HepG2 (cell line): ENCODE data around the gene CD3G. TPM values are rescaled to one million over a fixed set of nuclear protein-coding genes. Genes with fewer than 3 reads are reported as not detected.
A peak's percentile ranks its signal among the peaks of the same experiment; 100 is the strongest.

Experiments
- CBFB ChIP-seq: sonication (generic); formaldehyde crosslinking; IDR thresholded peaks from 2 replicates; pipeline ENCODE4 v1.4.0; 2020; ENCODE audit warnings: missing genetic modification reagents
- CREM ChIP-seq, 2 experiments: sonication (generic) in 1 of 2; formaldehyde crosslinking in 1 of 2; IDR thresholded peaks; 2 replicates each; pipeline versions ENCODE4 v1.4.0 to v1.6.1; 2016 to 2020; ENCODE audit warnings: antibody characterized with exemption in 1 of 2, mild to moderate bottlenecking in 1 of 2, missing genetic modification reagents in 1 of 2
- FOXK1 ChIP-seq: sonication (generic); formaldehyde crosslinking; IDR thresholded peaks from 2 replicates; pipeline ENCODE4 v1.4.0; 2020; ENCODE audit warnings: low read depth, missing genetic modification reagents, borderline replicate concordance
- HDAC2 ChIP-seq: sonication (generic); formaldehyde crosslinking; IDR thresholded peaks from 2 replicates; pipeline ENCODE4 v1.4.0; 2020; ENCODE audit warnings: missing genetic modification reagents
- HOXA7 ChIP-seq: sonication (generic); formaldehyde crosslinking; IDR thresholded peaks from 2 replicates; pipeline ENCODE4 v1.8.1; 2022; ENCODE audit warnings: mild to moderate bottlenecking, missing genetic modification reagents, moderate library complexity
- JUNB ChIP-seq: sonication (generic); formaldehyde crosslinking; IDR thresholded peaks from 2 replicates; pipeline ENCODE4 v1.8.0; 2022; ENCODE audit warnings: missing genetic modification reagents, mild to moderate bottlenecking, borderline replicate concordance
- NCOA2 ChIP-seq: sonication (generic); formaldehyde crosslinking; IDR thresholded peaks from 2 replicates; pipeline ENCODE4 v1.8.0; 2022; ENCODE audit warnings: inconsistent platforms
- PHF8 ChIP-seq: sonication (generic); formaldehyde crosslinking; IDR thresholded peaks from 2 replicates; pipeline ENCODE4 v1.5.0; 2020; ENCODE audit warnings: missing genetic modification reagents
- RBM39 ChIP-seq: fragments of 200-400 bp; formaldehyde crosslinking; IDR thresholded peaks from one replicate; pipeline ENCODE4 v1.6.1; 2018; ENCODE audit warnings: antibody characterized with exemption, mild to moderate bottlenecking, low read depth, low read length; ENCODE audit not compliant: poor library complexity, severe bottlenecking
- RFX1 ChIP-seq: fragments of 450-650 bp; IDR thresholded peaks from 2 replicates; pipeline ENCODE4 v1.6.1; 2017
- RNF2 ChIP-seq: fragments of 450-650 bp; conservative IDR thresholded peaks from 2 replicates; pipeline ENCODE4 v1.6.1; 2016; ENCODE audit warnings: low read depth
- SIN3A ChIP-seq: IDR thresholded peaks from 2 replicates; pipeline ENCODE4 v1.6.1; 2011; ENCODE audit warnings: low read depth, mild to moderate bottlenecking, control low read depth, low read length, borderline replicate concordance
- U2AF2 ChIP-seq: fragments of 200-400 bp; formaldehyde crosslinking; IDR thresholded peaks from 2 replicates; pipeline ENCODE4 v1.6.1; 2017; ENCODE audit warnings: low read depth, mild to moderate bottlenecking, low read length
- ZNF225 ChIP-seq: sonication (generic); formaldehyde crosslinking; IDR thresholded peaks from 2 replicates; pipeline ENCODE4 v1.4.0; 2020; ENCODE audit warnings: mild to moderate bottlenecking, missing genetic modification reagents
- ZNF276 ChIP-seq: sonication (generic); formaldehyde crosslinking; IDR thresholded peaks from 2 replicates; pipeline ENCODE4 v1.4.0; 2020; ENCODE audit warnings: mild to moderate bottlenecking, low read depth, missing genetic modification reagents
- ZNF644 ChIP-seq: IDR thresholded peaks from 2 replicates; pipeline ENCODE4 v1.6.1; 2016; ENCODE audit warnings: low read depth
- ZNF687 ChIP-seq: sonication (generic); formaldehyde crosslinking; IDR thresholded peaks from 2 replicates; pipeline ENCODE4 v1.5.1; 2020; ENCODE audit warnings: mild to moderate bottlenecking, missing genetic modification reagents, moderate library complexity
- ZNF761 ChIP-seq: sonication (generic); formaldehyde crosslinking; conservative IDR thresholded peaks from 2 replicates; pipeline ENCODE4 v1.4.0; 2020; ENCODE audit warnings: mild to moderate bottlenecking, missing genetic modification reagents
- ZNF788 ChIP-seq: sonication (generic); formaldehyde crosslinking; IDR thresholded peaks from 2 replicates; pipeline ENCODE4 v1.5.0; 2020; ENCODE audit warnings: mild to moderate bottlenecking, missing genetic modification reagents, borderline replicate concordance
- ZNF841 ChIP-seq: sonication (generic); formaldehyde crosslinking; IDR thresholded peaks from 2 replicates; pipeline ENCODE4 v1.8.1; 2023; ENCODE audit warnings: missing genetic modification reagents, borderline replicate concordance
- polyA plus RNA-seq, 8 experiments: library from polyadenylated mRNA; depleted of rRNA in 3 of 8; stranded (reverse) in 7 of 8; unstranded in 1 of 8; fragments of >200 nt; fragmentation: Illumina TruSeq in 4 of 8; extraction: Trizol in 4 of 8; gene quantifications; 2 replicates each; pipeline versions ENCODE4 v1.2.1 to v1.2.3, GENCODE V29; 2011 to 2016; ENCODE audit warnings: low read depth in 4 of 8, missing spikeins in 1 of 8, mixed read lengths in 1 of 8; ENCODE audit not compliant: insufficient read depth in 1 of 8
- total RNA-seq, 5 experiments: library from RNA; depleted of rRNA; stranded (reverse); fragments of >200 nt; fragmentation: Illumina TruSeq; extraction: Trizol; gene quantifications; 2 replicates each; pipeline ENCODE4 v1.2.3, GENCODE V29; 2016; ENCODE audit warnings: low read depth in 1 of 5
- TF ChIP-seq, protein P1 (sequence below): IDR thresholded peaks from 2 replicates; pipeline ENCODE4 v1.6.1; 2016

The CD3G gene
- total and polyA plus RNA-seq, 2 of the 13 experiments (the other 11 are each of a cell fraction or from before 2014, with no cell fraction given), result not detected

- TF ChIP-seq ZNF687 (CRISPR knock-in tag) (peak; percentile 86), HDAC2 (peak; percentile 91), RNF2 (no peak), ZNF225 (CRISPR knock-in tag) (no peak), JUNB (CRISPR knock-in tag) (no peak), ZNF276 (CRISPR knock-in tag) (no peak), CBFB (CRISPR knock-in tag) (no peak), HOXA7 (CRISPR knock-in tag) (no peak), NCOA2 (CRISPR knock-in tag) (0 out of 2 replicates have a peak, but pooled peaks have one; percentile 10), U2AF2 (no peak), ZNF644 (CRISPR knock-in tag) (0 out of 2 replicates have a peak, but pooled peaks have one; percentile 20), RBM39 (no peak), ZNF761 (no peak), PHF8 (peak; percentile 87), ZNF841 (no peak), SIN3A (peak; percentile 95), FOXK1 (CRISPR knock-in tag) (peak; percentile 93; the same call in 1 of the 2 replicates), CREM (IDR thresholded peaks at IDR 0.05) (peak; percentile 99), CREM (CRISPR knock-in tag; IDR thresholded peaks at IDR 0.05) (peak; percentile 86), ZNF788 (CRISPR knock-in tag) (peak; percentile 21; the same call in 1 of the 2 replicates), RFX1 (no peak)
- TF ChIP-seq, protein P1, sequence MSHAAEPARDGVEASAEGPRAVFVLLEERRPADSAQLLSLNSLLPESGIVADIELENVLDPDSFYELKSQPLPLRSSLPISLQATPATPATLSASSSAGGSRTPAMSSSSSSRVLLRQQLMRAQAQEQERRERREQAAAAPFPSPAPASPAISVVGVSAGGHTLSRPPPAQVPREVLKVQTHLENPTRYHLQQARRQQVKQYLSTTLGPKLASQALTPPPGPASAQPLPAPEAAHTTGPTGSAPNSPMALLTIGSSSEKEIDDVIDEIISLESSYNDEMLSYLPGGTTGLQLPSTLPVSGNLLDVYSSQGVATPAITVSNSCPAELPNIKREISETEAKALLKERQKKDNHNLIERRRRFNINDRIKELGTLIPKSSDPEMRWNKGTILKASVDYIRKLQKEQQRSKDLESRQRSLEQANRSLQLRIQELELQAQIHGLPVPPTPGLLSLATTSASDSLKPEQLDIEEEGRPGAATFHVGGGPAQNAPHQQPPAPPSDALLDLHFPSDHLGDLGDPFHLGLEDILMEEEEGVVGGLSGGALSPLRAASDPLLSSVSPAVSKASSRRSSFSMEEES (CRISPR knock-in tag), result peak; percentile 48; the same call in 1 of the 2 replicates
These were observed 15.3 kb downstream of the CD3G start, which contains the start of gene UBE4A (continued) for GRCh38 chr11:118359295-118359958.
